ENCODE data around the gene AMER1.

The AMER1 gene

GRCh38 chrX:64190136-64190740 is 15.3 kb downstream of the AMER1 start:
- no peak overlapping the region for H3K4me2 ChIP-seq (ENCODE audit: low read depth, low read length, poor library complexity, severe bottlenecking)
- H4K20me1 ChIP-seq (ENCODE audit: low read depth, low read length) = no peaks in the 10 kb centered on the region
- no peak overlapping the region for H2AFZ ChIP-seq (ENCODE audit: low read depth, low read length, severe bottlenecking)
- H3K79me2 ChIP-seq (ENCODE audit: insufficient read depth, low read length) = no peaks in the 10 kb centered on the region
- H3K27me3 ChIP-seq (ENCODE audit: low read length) = no peaks in the 10 kb centered on the region
- H3K9ac ChIP-seq (ENCODE audit: low read length) = no peak overlapping the region
- no peaks in the 10 kb centered on the region for H3F3A ChIP-seq (ENCODE audit: insufficient read depth)
- no peaks in the 10 kb centered on the region for H3K36me3 ChIP-seq (ENCODE audit: low read length)
- H3K9me2 ChIP-seq (replicated peaks; ENCODE audit: insufficient read depth, low read length) = no peaks in the 10 kb centered on the region
- H3K4me3 ChIP-seq (ENCODE audit: insufficient read depth, low read length, poor library complexity, severe bottlenecking) = no peak overlapping the region
- H3K27ac ChIP-seq (ENCODE audit: low read depth, low read length) = no peak overlapping the region
- H3K9me3 ChIP-seq (ENCODE audit: insufficient read depth, low read length) = no peaks in the 10 kb centered on the region
- no peak for TF ChIP-seq EZH2phosphoT487 (conservative IDR thresholded peaks at IDR 0.05; ENCODE audit: low read length)
- TF ChIP-seq, protein P1, sequence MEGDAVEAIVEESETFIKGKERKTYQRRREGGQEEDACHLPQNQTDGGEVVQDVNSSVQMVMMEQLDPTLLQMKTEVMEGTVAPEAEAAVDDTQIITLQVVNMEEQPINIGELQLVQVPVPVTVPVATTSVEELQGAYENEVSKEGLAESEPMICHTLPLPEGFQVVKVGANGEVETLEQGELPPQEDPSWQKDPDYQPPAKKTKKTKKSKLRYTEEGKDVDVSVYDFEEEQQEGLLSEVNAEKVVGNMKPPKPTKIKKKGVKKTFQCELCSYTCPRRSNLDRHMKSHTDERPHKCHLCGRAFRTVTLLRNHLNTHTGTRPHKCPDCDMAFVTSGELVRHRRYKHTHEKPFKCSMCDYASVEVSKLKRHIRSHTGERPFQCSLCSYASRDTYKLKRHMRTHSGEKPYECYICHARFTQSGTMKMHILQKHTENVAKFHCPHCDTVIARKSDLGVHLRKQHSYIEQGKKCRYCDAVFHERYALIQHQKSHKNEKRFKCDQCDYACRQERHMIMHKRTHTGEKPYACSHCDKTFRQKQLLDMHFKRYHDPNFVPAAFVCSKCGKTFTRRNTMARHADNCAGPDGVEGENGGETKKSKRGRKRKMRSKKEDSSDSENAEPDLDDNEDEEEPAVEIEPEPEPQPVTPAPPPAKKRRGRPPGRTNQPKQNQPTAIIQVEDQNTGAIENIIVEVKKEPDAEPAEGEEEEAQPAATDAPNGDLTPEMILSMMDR (IDR thresholded peaks at IDR 0.05; ENCODE audit: insufficient read depth, low read length, poor library complexity, severe bottlenecking) = no peak

DNA sequence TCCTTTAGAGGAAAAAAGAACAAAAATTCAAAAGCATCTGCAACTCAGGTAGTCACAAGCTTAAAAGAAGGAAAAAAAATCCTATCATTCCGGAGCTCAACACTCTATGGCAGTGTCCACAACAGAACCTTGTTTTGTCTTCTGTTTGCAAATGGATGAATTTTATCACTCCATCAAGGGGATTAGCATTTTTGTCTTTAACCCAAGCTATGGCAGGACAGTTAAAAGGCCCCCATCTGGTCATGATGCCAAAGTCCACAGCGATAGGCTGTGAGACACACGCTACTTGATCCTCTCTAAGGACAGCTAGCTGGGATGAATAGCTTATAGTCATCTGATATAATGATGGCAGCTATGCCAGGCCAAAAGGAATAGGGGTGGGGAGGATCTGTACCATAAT is 16.6 kb downstream of the AMER1 start:
- Histone ChIP-seq H3K4me3 (ENCODE audit: insufficient read depth, low read length, poor library complexity, severe bottlenecking) (no peak overlapping the region), H3K36me3 (ENCODE audit: low read length) (no peaks in the 10 kb centered on the region), H3K9me3 (ENCODE audit: insufficient read depth, low read length) (no peaks in the 10 kb centered on the region), H3K9ac (ENCODE audit: low read length) (no peak overlapping the region), H3K27me3 (ENCODE audit: low read length) (no peaks in the 10 kb centered on the region), H3K79me2 (ENCODE audit: insufficient read depth, low read length) (no peaks in the 10 kb centered on the region), H3K27ac (ENCODE audit: low read depth, low read length) (no peak overlapping the region), H3K4me2 (ENCODE audit: low read depth, low read length, poor library complexity, severe bottlenecking) (no peak overlapping the region), H4K20me1 (ENCODE audit: low read depth, low read length) (no peaks in the 10 kb centered on the region), H3F3A (ENCODE audit: insufficient read depth) (no peaks in the 10 kb centered on the region), H3K9me2 (replicated peaks; ENCODE audit: insufficient read depth, low read length) (no peaks in the 10 kb centered on the region), H2AFZ (ENCODE audit: low read depth, low read length, severe bottlenecking) (no peak overlapping the region)
- TF ChIP-seq, protein P1 (IDR thresholded peaks at IDR 0.05; ENCODE audit: insufficient read depth, low read length, poor library complexity, severe bottlenecking) = no peak
- TF ChIP-seq EZH2phosphoT487 (conservative IDR thresholded peaks at IDR 0.05; ENCODE audit: low read length) = no peak

GRCh38 chrX:64187762-64188150 is 17.8 kb downstream of the AMER1 start:
- H2AFZ ChIP-seq (ENCODE audit: low read depth, low read length, severe bottlenecking) = no peak overlapping the region
- H3F3A ChIP-seq (ENCODE audit: insufficient read depth) = no peaks in the 10 kb centered on the region
- H3K9me2 ChIP-seq (replicated peaks; ENCODE audit: insufficient read depth, low read length) = no peaks in the 10 kb centered on the region
- H3K36me3 ChIP-seq (ENCODE audit: low read length) = no peaks in the 10 kb centered on the region
- no peaks in the 10 kb centered on the region for H4K20me1 ChIP-seq (ENCODE audit: low read depth, low read length)
- H3K79me2 ChIP-seq (ENCODE audit: insufficient read depth, low read length) = no peaks in the 10 kb centered on the region
- no peak overlapping the region for H3K4me3 ChIP-seq (ENCODE audit: insufficient read depth, low read length, poor library complexity, severe bottlenecking)
- H3K9ac ChIP-seq (ENCODE audit: low read length) = no peak overlapping the region
- H3K27me3 ChIP-seq (ENCODE audit: low read length) = no peaks in the 10 kb centered on the region
- H3K4me2 ChIP-seq (ENCODE audit: low read depth, low read length, poor library complexity, severe bottlenecking) = no peak overlapping the region
- no peaks in the 10 kb centered on the region for H3K9me3 ChIP-seq (ENCODE audit: insufficient read depth, low read length)
- no peak overlapping the region for H3K27ac ChIP-seq (ENCODE audit: low read depth, low read length)
- TF ChIP-seq EZH2phosphoT487 (conservative IDR thresholded peaks at IDR 0.05; ENCODE audit: low read length) = no peak
- TF ChIP-seq, protein P1 (IDR thresholded peaks at IDR 0.05; ENCODE audit: insufficient read depth, low read length, poor library complexity, severe bottlenecking) = no peak
